K562 (cell line): Measurements from ENCODE around the gene CMTM4. TPM values are rescaled to one million over a fixed set of nuclear protein-coding genes. Genes with fewer than 3 reads are reported as not detected.

ENCODE experiments used
- ARHGAP35 ChIP-seq: fragments of 450-650 bp; IDR thresholded peaks from 2 replicates; pipeline ENCODE4 v1.6.1; 2018; ENCODE audit not compliant: partially characterized antibody
- BCL6 ChIP-seq: fragments of 250-450 bp; sonication (Bioruptor Pico); IDR thresholded peaks from 2 replicates; pipeline ENCODE4 v1.4.0; 2020
- DDX20 ChIP-seq: fragments of 450-650 bp; IDR thresholded peaks from 2 replicates; pipeline ENCODE4 v1.6.1; 2016; ENCODE audit warnings: missing genetic modification characterization, low read depth, mild to moderate bottlenecking, missing compliant biosample characterization, moderate library complexity
- FOSL1 ChIP-seq: fragments of 200-800 bp; sonication (Bioruptor generic); conservative IDR thresholded peaks from 2 replicates; pipeline ENCODE4 v1.6.1; 2016; ENCODE audit warnings: missing genetic modification characterization, missing compliant biosample characterization
- GATA2 ChIP-seq: sonication (generic); formaldehyde crosslinking; IDR thresholded peaks from 2 replicates; pipeline ENCODE4 v1.4.0; 2020; ENCODE audit warnings: mild to moderate bottlenecking, missing genetic modification reagents
- HNRNPLL ChIP-seq: fragments of 200-400 bp; formaldehyde crosslinking; IDR thresholded peaks from 2 replicates; pipeline ENCODE4 v1.6.1; 2017; ENCODE audit warnings: low read length, low read depth, mild to moderate bottlenecking; ENCODE audit not compliant: poor library complexity, severe bottlenecking
- ILF3 ChIP-seq: fragments of 450-650 bp; IDR thresholded peaks from 2 replicates; pipeline ENCODE4 v1.6.1; 2018; ENCODE audit warnings: antibody characterized with exemption, mild to moderate bottlenecking, moderate library complexity, borderline replicate concordance
- NFXL1 ChIP-seq: fragments of 450-650 bp; formaldehyde crosslinking; IDR thresholded peaks from 2 replicates; pipeline ENCODE4 v1.4.0; 2021; ENCODE audit warnings: mild to moderate bottlenecking
- PHF8 ChIP-seq: fragments of 200-600 bp; sonication (generic); IDR thresholded peaks from 2 replicates; pipeline ENCODE4 v1.6.1; 2012; ENCODE audit warnings: mixed run types, mild to moderate bottlenecking, inconsistent platforms, low read length, moderate library complexity, borderline replicate concordance
- POLR2G ChIP-seq: fragments of 200-400 bp; formaldehyde crosslinking; IDR thresholded peaks from 2 replicates; pipeline ENCODE4 v1.6.1; 2017; ENCODE audit warnings: low read depth, mild to moderate bottlenecking, antibody characterized with exemption, low read length, moderate library complexity
- RBM14 ChIP-seq: fragments of 200-400 bp; formaldehyde crosslinking; IDR thresholded peaks from 2 replicates; pipeline ENCODE4 v1.6.1; 2018; ENCODE audit warnings: low read depth, mild to moderate bottlenecking, low read length, moderate library complexity, borderline replicate concordance; ENCODE audit not compliant: insufficient read depth
- RBM39 ChIP-seq: fragments of 200-400 bp; formaldehyde crosslinking; optimal IDR thresholded peaks from 2 replicates; pipeline ENCODE3; 2018; ENCODE audit warnings: low read depth, low read length
- SMAD4 ChIP-seq: fragments of 250-450 bp; sonication (Bioruptor Pico); conservative IDR thresholded peaks from 2 replicates; pipeline ENCODE4 v1.8.0; 2021; ENCODE audit warnings: inconsistent platforms, mild to moderate bottlenecking, moderate library complexity
- ZNF124 ChIP-seq: sonication (generic); formaldehyde crosslinking; IDR thresholded peaks from 2 replicates; pipeline ENCODE4 v1.8.1; 2022; ENCODE audit warnings: missing genetic modification reagents
- ZNF165 ChIP-seq: fragments of 250-450 bp; sonication (Bioruptor Pico); IDR thresholded peaks from 2 replicates; pipeline ENCODE4 v1.4.0; 2020; ENCODE audit warnings: borderline replicate concordance
- ZNF699 ChIP-seq: fragments of 250-450 bp; sonication (Bioruptor Pico); IDR thresholded peaks from 2 replicates; pipeline ENCODE4 v1.8.0; 2021; ENCODE audit warnings: mild to moderate bottlenecking, moderate library complexity; ENCODE audit not compliant: insufficient replicate concordance
- polyA plus RNA-seq, 8 experiments: library from polyadenylated mRNA; depleted of rRNA in 4 of 8; stranded (reverse) in 5 of 8; unstranded in 3 of 8; fragments of >200 nt; fragmentation: Nextera tagmentation in 2 of 8; fragmentation: Illumina TruSeq in 1 of 8; extraction: Ambion mirVana in 2 of 8; extraction: Trizol in 1 of 8; gene quantifications; 2 replicates each; pipeline versions ENCODE4 v1.2.1 to v1.2.3, GENCODE V29; 2011 to 2014; ENCODE audit warnings: inconsistent platforms in 1 of 8, missing spikeins in 1 of 8
- total RNA-seq, 7 experiments: library from RNA; depleted of rRNA in 6 of 7; stranded (reverse); fragments of >200 nt in 6 of 7; fragmentation: Illumina TruSeq in 2 of 7; extraction: Trizol in 2 of 7; gene quantifications; 2 replicates each; pipeline versions ENCODE4 v1.2.1 to v1.2.3, GENCODE V29; 2011 to 2021; ENCODE audit warnings: low replicate concordance in 1 of 7
- TF ChIP-seq, protein P1 (sequence below), 2 experiments: IDR thresholded peaks; 2 replicates each; pipeline ENCODE4 v1.6.1; 2012; ENCODE audit warnings: improper control_type of control experiment in 2 of 2, low read depth in 2 of 2, low read length in 2 of 2, borderline replicate concordance in 1 of 2
- TF ChIP-seq, protein P2 (sequence below): sonication (generic); formaldehyde crosslinking; IDR thresholded peaks from 2 replicates; pipeline ENCODE4 v1.8.0; 2023; ENCODE audit warnings: mild to moderate bottlenecking, missing genetic modification reagents
- TF ChIP-seq, protein P3 (sequence below), 2 experiments: IDR thresholded peaks; 2 replicates each; pipeline ENCODE4 v1.6.1; 2011; ENCODE audit warnings: borderline replicate concordance in 1 of 2, control low read depth in 1 of 2, low read depth in 1 of 2, low read length in 1 of 2, mild to moderate bottlenecking in 1 of 2, mixed read lengths in 1 of 2, moderate library complexity in 1 of 2; ENCODE audit not compliant: insufficient read depth in 1 of 2, insufficient read length in 1 of 2, poor library complexity in 1 of 2, severe bottlenecking in 1 of 2; ENCODE audit errors: extremely low read depth in 1 of 2

CMTM4 gene
- total and polyA plus RNA-seq, 9 of the 15 experiments (the other 6 are each of a cell fraction or from before 2014, with no cell fraction given): 2.0 to 21.3 (median 12.5) TPM

DNA sequence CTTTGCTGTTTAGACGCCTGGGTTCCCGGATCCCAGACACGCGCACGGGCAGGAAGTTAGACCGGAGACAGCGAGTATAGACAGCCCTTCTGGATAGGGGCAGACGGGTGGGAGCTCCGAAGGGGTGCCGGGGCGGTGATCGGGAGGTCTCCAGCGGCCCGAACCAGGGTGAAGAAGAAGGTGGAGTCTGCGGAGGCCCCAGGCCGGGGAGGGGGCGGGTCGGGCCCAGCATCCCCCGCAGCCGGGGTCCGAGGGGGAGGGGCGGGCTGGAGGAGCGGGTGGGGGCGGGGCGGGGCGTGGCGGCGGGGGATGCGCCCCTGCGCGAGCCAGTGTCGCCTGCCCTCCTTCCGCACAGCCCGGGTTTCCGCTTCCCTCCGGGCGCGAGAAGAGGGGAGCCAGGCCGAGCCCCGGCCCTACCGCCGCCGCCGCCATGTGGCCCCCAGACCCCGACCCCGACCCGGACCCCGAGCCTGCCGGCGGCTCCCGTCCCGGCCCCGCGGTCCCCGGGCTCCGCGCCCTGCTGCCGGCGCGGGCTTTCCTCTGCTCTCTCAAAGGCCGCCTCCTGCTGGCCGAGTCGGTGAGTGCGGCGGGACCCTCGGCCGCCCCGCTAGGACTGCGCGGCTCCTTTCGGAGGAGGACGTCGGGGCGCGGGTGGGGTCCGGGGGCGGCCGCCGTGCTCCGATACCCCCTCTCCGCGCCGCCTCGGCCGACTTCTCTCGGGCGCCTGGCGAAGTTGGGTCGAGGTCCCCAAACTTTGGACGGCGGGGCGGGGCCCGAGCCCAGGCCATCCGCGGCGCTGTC lies 92.0 kb downstream of the CMTM4 start, which contains the start of gene CMTM3 (continued):
- TF ChIP-seq, protein P1, sequence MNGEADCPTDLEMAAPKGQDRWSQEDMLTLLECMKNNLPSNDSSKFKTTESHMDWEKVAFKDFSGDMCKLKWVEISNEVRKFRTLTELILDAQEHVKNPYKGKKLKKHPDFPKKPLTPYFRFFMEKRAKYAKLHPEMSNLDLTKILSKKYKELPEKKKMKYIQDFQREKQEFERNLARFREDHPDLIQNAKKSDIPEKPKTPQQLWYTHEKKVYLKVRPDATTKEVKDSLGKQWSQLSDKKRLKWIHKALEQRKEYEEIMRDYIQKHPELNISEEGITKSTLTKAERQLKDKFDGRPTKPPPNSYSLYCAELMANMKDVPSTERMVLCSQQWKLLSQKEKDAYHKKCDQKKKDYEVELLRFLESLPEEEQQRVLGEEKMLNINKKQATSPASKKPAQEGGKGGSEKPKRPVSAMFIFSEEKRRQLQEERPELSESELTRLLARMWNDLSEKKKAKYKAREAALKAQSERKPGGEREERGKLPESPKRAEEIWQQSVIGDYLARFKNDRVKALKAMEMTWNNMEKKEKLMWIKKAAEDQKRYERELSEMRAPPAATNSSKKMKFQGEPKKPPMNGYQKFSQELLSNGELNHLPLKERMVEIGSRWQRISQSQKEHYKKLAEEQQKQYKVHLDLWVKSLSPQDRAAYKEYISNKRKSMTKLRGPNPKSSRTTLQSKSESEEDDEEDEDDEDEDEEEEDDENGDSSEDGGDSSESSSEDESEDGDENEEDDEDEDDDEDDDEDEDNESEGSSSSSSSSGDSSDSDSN (IDR thresholded peaks at IDR 0.05; ENCODE audit: borderline replicate concordance in 1 of 2, low read depth in 2 of 2, low read length in 2 of 2): peak; percentile 55 to 69; a peak in 1 of 4 replicates
- TF ChIP-seq RBM14: no peak
- TF ChIP-seq ZNF165 (CRISPR knock-in tag): no peak
- no peak for TF ChIP-seq RBM39
- no peak; the same call in none of the 2 replicates for TF ChIP-seq POLR2G
- TF ChIP-seq PHF8: peak; percentile 55; the same call in 1 of the 2 replicates
- TF ChIP-seq FOSL1 (tag): 0 out of 2 replicates have a peak, but pooled peaks have one; percentile 12
- no peak for TF ChIP-seq DDX20 (tag)
- no peak for TF ChIP-seq HNRNPLL
- TF ChIP-seq SMAD4 (CRISPR knock-in tag): no peak
- no peak for TF ChIP-seq ARHGAP35
- no peak for TF ChIP-seq GATA2
- TF ChIP-seq, protein P2, sequence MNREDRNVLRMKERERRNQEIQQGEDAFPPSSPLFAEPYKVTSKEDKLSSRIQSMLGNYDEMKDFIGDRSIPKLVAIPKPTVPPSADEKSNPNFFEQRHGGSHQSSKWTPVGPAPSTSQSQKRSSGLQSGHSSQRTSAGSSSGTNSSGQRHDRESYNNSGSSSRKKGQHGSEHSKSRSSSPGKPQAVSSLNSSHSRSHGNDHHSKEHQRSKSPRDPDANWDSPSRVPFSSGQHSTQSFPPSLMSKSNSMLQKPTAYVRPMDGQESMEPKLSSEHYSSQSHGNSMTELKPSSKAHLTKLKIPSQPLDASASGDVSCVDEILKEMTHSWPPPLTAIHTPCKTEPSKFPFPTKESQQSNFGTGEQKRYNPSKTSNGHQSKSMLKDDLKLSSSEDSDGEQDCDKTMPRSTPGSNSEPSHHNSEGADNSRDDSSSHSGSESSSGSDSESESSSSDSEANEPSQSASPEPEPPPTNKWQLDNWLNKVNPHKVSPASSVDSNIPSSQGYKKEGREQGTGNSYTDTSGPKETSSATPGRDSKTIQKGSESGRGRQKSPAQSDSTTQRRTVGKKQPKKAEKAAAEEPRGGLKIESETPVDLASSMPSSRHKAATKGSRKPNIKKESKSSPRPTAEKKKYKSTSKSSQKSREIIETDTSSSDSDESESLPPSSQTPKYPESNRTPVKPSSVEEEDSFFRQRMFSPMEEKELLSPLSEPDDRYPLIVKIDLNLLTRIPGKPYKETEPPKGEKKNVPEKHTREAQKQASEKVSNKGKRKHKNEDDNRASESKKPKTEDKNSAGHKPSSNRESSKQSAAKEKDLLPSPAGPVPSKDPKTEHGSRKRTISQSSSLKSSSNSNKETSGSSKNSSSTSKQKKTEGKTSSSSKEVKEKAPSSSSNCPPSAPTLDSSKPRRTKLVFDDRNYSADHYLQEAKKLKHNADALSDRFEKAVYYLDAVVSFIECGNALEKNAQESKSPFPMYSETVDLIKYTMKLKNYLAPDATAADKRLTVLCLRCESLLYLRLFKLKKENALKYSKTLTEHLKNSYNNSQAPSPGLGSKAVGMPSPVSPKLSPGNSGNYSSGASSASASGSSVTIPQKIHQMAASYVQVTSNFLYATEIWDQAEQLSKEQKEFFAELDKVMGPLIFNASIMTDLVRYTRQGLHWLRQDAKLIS: peak; percentile 58; the same call in 1 of the 2 replicates
- no peak for TF ChIP-seq NFXL1 (CRISPR knock-in tag)
- no peak for TF ChIP-seq ILF3
- TF ChIP-seq, protein P3, sequence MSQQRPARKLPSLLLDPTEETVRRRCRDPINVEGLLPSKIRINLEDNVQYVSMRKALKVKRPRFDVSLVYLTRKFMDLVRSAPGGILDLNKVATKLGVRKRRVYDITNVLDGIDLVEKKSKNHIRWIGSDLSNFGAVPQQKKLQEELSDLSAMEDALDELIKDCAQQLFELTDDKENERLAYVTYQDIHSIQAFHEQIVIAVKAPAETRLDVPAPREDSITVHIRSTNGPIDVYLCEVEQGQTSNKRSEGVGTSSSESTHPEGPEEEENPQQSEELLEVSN (IDR thresholded peaks at IDR 0.05; ENCODE audit: borderline replicate concordance in 1 of 2, extremely low read depth in 1 of 2, insufficient read depth in 1 of 2, insufficient read length in 1 of 2, low read depth in 1 of 2, low read length in 1 of 2, poor library complexity in 1 of 2, severe bottlenecking in 1 of 2): peak in 1 of 2 experiments; percentile 50
- no peak for TF ChIP-seq ZNF699 (CRISPR knock-in tag)
- TF ChIP-seq ZNF124 (CRISPR knock-in tag): no peak
- TF ChIP-seq BCL6 (CRISPR knock-in tag): no peak
